A549 (cell line): ENCODE data around the gene LRAT. TPM values are rescaled to one million over a fixed set of nuclear protein-coding genes. Genes with fewer than 3 reads are reported as not detected.

ENCODE experiments used
- ATAC-seq, 2 experiments: fragments of 200-7000 bp in 1 of 2; fragments of >200 bp in 1 of 2; cut with Nextera tagmentation in 1 of 2; cut with Tn5 transposase in 1 of 2; 3 replicates each; pipeline versions ENCODE4 v1.8.0 to v1.9.1; 2018 to 2020; ENCODE audit warnings: mild to moderate bottlenecking in 1 of 2, moderate library complexity in 1 of 2
- CTCF ChIA-PET: fragments of 300-600 bp; sonication (Branson Sonifier 250); formaldehyde crosslinking; extraction: SDS; loops from one replicate; lab custom pipeline; 2021; ENCODE audit warnings: antibody characterized with exemption, inconsistent platforms; lab: Yijun Ruan, JAX
- POLR2A ChIA-PET: fragments of 350-600 bp; formaldehyde crosslinking; extraction: SDS; loops from one replicate; lab custom pipeline; 2021; ENCODE audit warnings: antibody characterized with exemption, inconsistent platforms; lab: Yijun Ruan, JAX
- DNase-seq, 2 experiments: peaks; one replicate each; pipeline versions ENCODE4 v3.0.0 to v3.0.0-alpha.2; 2011 to 2016; ENCODE audit warnings: low read depth in 1 of 2, low spot score in 1 of 2
- FAIRE-seq: peaks from 2 replicates; lab custom pipeline; 2011; peaks lifted over from hg19 to GRCh38; lab: Jason Lieb, UNC
- H3K27ac ChIP-seq, 2 experiments: fragments of >200 bp; sonication (Bioruptor Twin); formaldehyde crosslinking; 3 replicates each; pipeline ENCODE4 v1.5.1; 2016 to 2017
- H3K4me1 ChIP-seq: fragments of >200 bp; sonication (Bioruptor Twin); formaldehyde crosslinking; 3 replicates; pipeline ENCODE4 v1.6.1; 2016
- H3K4me2 ChIP-seq: fragments of >200 bp; sonication (Bioruptor Twin); formaldehyde crosslinking; 3 replicates; pipeline ENCODE4 v1.6.1; 2016
- H3K4me3 ChIP-seq: fragments of >200 bp; sonication (Bioruptor Twin); formaldehyde crosslinking; 3 replicates; pipeline ENCODE4 v1.5.1; 2016
- H3K9me3 ChIP-seq: fragments of >200 bp; sonication (Bioruptor Twin); formaldehyde crosslinking; 3 replicates; pipeline ENCODE4 v1.6.1; 2016
- BHLHE40 ChIP-seq: IDR thresholded peaks from 2 replicates; pipeline ENCODE4 v1.6.1; 2012; ENCODE audit warnings: low read depth, low read length, inconsistent platforms
- FOXS1 ChIP-seq: fragments of 250-450 bp; sonication (Bioruptor Pico); IDR thresholded peaks from 2 replicates; pipeline ENCODE4 v1.5.0; 2020; ENCODE audit warnings: mild to moderate bottlenecking, moderate library complexity
- HEYL ChIP-seq: fragments of 250-450 bp; sonication (Bioruptor Pico); IDR thresholded peaks from 2 replicates; pipeline ENCODE4 v1.8.0; 2021; ENCODE audit warnings: mild to moderate bottlenecking, moderate library complexity
- HOXB13 ChIP-seq: fragments of 250-450 bp; sonication (Bioruptor Pico); IDR thresholded peaks from 2 replicates; pipeline ENCODE4 v1.5.0; 2020; ENCODE audit warnings: low read depth, mild to moderate bottlenecking, moderate library complexity
- JUNB ChIP-seq: fragments of >200 bp; sonication (Bioruptor Twin); formaldehyde crosslinking; IDR thresholded peaks from 2 replicates; pipeline ENCODE4 v1.6.1; 2016
- KDM5A ChIP-seq: fragments of 200-600 bp; sonication (generic); IDR thresholded peaks from 2 replicates; pipeline ENCODE4 v1.6.1; 2016; ENCODE audit warnings: antibody characterized with exemption, mild to moderate bottlenecking
- NR3C1 ChIP-seq: fragments of >200 bp; sonication (Bioruptor Twin); formaldehyde crosslinking; IDR thresholded peaks from 3 replicates; pipeline ENCODE4 v1.6.1; 2017
- PHF8 ChIP-seq: fragments of 200-600 bp; sonication (generic); IDR thresholded peaks from 2 replicates; pipeline ENCODE4 v1.6.1; 2016; ENCODE audit warnings: low read depth, mild to moderate bottlenecking, antibody characterized with exemption, moderate library complexity, borderline replicate concordance
- POLR2A ChIP-seq: IDR thresholded peaks from 2 replicates; pipeline ENCODE4 v1.6.1; 2012; ENCODE audit warnings: mild to moderate bottlenecking, low read length
- RAD21 ChIP-seq, 2 experiments: fragments of >200 bp in 1 of 2; sonication (Bioruptor Twin) in 1 of 2; formaldehyde crosslinking in 1 of 2; IDR thresholded peaks in 1 of 2; conservative IDR thresholded peaks in 1 of 2; 2 replicates in 1 of 2; 3 replicates in 1 of 2; pipeline ENCODE4 v1.6.1; 2012 to 2018; ENCODE audit warnings: inconsistent platforms in 1 of 2
- RCOR1 ChIP-seq: fragments of 150-350 bp; IDR thresholded peaks from 2 replicates; pipeline ENCODE4 v1.6.1; 2014; ENCODE audit warnings: antibody characterized with exemption, low read length, low read depth
- RFX5 ChIP-seq: fragments of 450-650 bp; IDR thresholded peaks from 2 replicates; pipeline ENCODE4 v1.7.1; 2014; ENCODE audit warnings: antibody characterized with exemption, mild to moderate bottlenecking, moderate library complexity
- RNF2 ChIP-seq: fragments of 200-600 bp; sonication (generic); IDR thresholded peaks from 2 replicates; pipeline ENCODE4 v1.6.1; 2016; ENCODE audit warnings: low read depth, mild to moderate bottlenecking, antibody characterized with exemption, moderate library complexity, borderline replicate concordance
- SREBF2 ChIP-seq: fragments of 450-650 bp; IDR thresholded peaks from 2 replicates; pipeline ENCODE4 v1.6.1; 2014; ENCODE audit warnings: mild to moderate bottlenecking, moderate library complexity
- TFCP2L1 ChIP-seq: fragments of 250-450 bp; sonication (Bioruptor Pico); IDR thresholded peaks from 2 replicates; pipeline ENCODE4 v1.5.0; 2021; ENCODE audit warnings: mild to moderate bottlenecking
- ZC3H11A ChIP-seq: fragments of 450-650 bp; IDR thresholded peaks from 2 replicates; pipeline ENCODE4 v1.6.1; 2014; ENCODE audit warnings: antibody characterized with exemption, mild to moderate bottlenecking
- ZNF302 ChIP-seq: fragments of 250-450 bp; sonication (Bioruptor Pico); IDR thresholded peaks from 2 replicates; pipeline ENCODE4 v1.9.0; 2021; ENCODE audit warnings: inconsistent platforms, mild to moderate bottlenecking, moderate library complexity
- WGBS: methylation state at CpG from one replicate; pipeline ENCODE4 v1.1.6; 2017; ENCODE audit errors: missing lambda C conversion rate; 5-methylcytosine and 5-hydroxymethylcytosine counted together
- polyA plus RNA-seq, 4 experiments: library from polyadenylated mRNA; depleted of rRNA in 3 of 4; stranded (reverse); fragments of >200 nt; fragmentation: RNase III in 1 of 4; extraction: RNeasy Plus Mini Kit Qiagen cat#74134 plus additional on column Dnase treatment in 1 of 4; gene quantifications; 2 replicates in 3 of 4; 3 replicates in 1 of 4; pipeline ENCODE4 v1.2.3, GENCODE V29; 2011 to 2017
- TF ChIP-seq, protein P1 (sequence below): fragments of 150-350 bp; IDR thresholded peaks from 2 replicates; pipeline ENCODE4 v1.6.1; 2014; ENCODE audit warnings: low read depth, mild to moderate bottlenecking, low read length
- TF ChIP-seq, protein P2 (sequence below): IDR thresholded peaks from 2 replicates; pipeline ENCODE4 v1.6.1; 2012; ENCODE audit warnings: low read depth, borderline replicate concordance

LRAT gene
- polyA plus RNA-seq, 2 of the 4 experiments (the other 2 are of a cell fraction): 0.08 to 0.27 TPM

DNA sequence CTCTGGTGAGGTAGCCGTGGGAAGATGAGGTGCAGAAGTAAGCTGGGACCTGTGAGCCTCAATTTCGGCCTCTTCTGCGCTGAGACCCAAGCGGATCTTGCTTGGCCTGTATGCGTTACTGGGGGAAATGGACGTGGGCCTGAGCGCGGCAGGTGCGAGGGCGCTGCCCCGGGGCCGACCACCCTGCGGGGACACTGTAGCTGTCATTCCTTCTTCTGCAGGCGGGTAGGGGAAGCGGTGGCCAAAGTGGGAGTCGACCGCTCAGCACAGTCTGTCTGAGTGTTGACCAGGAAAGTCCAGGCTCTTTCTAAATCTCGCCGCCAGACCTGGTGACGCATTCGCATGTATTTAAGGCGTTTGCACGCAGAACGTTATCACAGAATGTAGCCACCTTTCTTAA lies 3.3 kb upstream of the LRAT start:
- DNase-seq: no peak
- POLR2A ChIA-PET: no interaction called here
- H3K4me3 ChIP-seq: no peak overlapping the region
- TF ChIP-seq, protein P1, sequence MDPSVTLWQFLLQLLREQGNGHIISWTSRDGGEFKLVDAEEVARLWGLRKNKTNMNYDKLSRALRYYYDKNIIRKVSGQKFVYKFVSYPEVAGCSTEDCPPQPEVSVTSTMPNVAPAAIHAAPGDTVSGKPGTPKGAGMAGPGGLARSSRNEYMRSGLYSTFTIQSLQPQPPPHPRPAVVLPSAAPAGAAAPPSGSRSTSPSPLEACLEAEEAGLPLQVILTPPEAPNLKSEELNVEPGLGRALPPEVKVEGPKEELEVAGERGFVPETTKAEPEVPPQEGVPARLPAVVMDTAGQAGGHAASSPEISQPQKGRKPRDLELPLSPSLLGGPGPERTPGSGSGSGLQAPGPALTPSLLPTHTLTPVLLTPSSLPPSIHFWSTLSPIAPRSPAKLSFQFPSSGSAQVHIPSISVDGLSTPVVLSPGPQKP: no peak
- TF ChIP-seq BHLHE40 (no peak), SREBF2 (no peak), TFCP2L1 (CRISPR knock-in tag) (no peak), KDM5A (no peak)
- TF ChIP-seq, all 56 proteins: peak for 0
- Histone ChIP-seq H3K4me2 (no peak overlapping the region), H3K4me1 (peaks cover 7% of the 10 kb centered on the region; the same call in 1 of the 3 replicates), H3K9me3 (no peaks in the 10 kb centered on the region), H3K27ac (no peak overlapping the region)
- 87% methylated on average over 24 of the region's 24 CpGs for WGBS
- FAIRE-seq: no peak
- no peak for ATAC-seq
- CTCF ChIA-PET: no interaction called here

DNA sequence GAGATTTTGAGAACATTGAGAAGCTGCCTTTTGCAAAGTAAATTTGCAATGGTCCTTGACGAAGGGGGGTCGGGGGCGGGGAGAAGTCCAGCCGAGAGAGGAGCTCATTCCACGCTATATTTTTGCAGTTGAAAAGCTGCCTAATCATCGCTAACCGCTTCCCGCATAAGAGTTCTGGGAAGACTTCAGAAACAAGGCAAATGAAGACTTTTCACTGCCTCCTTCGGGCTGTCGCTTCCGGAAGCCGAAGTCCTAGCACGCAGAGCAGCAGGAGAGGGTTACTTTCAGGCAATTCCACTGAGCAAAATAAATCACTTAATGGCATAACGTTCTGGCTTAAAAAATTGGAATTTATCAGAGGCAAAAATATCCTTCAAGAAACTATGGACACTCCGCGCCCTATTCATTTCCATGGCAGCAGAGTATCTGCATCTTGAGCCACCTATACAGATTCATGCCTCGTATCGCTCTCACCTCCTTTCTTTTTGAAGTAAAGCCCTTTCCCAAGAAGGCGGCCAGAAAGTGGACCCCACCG lies 2.6 kb upstream of the LRAT start:
- FAIRE-seq: no peak
- H3K4me2 ChIP-seq: no peak overlapping the region
- TF ChIP-seq RFX5: no peak
- TF ChIP-seq RCOR1: no peak
- H3K4me1 ChIP-seq: peaks cover 7% of the 10 kb centered on the region; the same call in 1 of the 3 replicates
- no peaks in the 10 kb centered on the region for H3K9me3 ChIP-seq
- ChIA-PET CTCF (interaction anchor here (1.5 kb wide), 1 partner anchor 37 kb away, joined by 5 read pairs; no protein-coding TSS in a partner anchor), POLR2A (no interaction called here)
- no peak for ATAC-seq
- WGBS: 78% methylated on average over 20 of the region's 20 CpGs
- H3K27ac ChIP-seq: no peak overlapping the region
- H3K4me3 ChIP-seq: no peak overlapping the region
- no peak for DNase-seq

DNA sequence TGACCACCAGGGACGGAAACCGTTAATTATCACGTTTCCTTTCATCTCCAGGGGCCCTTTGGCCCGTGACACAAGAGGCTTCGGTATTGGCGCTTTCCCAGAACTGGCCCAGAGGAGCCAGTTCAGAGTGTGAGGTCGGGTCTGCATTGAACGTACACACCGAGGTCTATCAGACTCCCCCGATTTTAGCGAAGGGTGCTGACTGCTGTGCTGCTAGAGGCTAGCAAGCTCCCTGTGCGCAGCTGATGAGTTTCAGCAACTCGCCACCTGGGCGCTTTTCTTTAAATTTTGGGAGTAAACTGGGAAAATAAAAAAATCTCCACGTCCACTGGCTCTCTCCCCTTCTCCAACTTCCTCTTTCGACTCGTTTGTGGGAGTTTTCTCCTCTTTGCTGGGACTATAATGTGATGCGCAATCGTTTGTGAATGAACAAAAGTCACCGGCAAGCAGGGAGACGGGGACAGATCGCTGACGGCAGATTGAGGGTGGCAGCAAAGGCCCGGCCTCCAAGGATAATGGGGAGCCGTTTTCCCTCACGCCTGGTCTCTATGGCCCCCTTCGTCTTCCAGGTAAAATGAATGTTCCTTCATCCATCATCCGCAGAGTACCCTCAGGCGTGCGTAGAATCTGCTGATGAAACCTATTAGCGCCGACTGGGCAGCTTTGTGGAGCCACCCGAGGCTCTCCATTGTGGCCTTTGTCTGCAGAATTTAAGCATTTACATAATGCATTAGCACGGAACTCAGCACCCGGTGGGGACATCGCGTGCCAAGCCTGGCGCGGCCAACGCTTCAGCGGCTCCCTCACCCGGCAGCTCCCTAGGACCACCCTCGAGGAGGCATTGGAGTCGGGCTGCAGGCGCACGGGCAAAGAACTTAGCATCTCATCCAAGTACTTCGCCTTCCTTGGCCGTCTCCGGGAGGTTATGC lies 1.6 kb upstream of the LRAT start:
- peaks cover 7% of the 10 kb centered on the region; the same call in 1 of the 3 replicates for H3K4me1 ChIP-seq
- CTCF ChIA-PET: interaction anchor here (1.5 kb wide), 1 partner anchor 36 kb away, joined by 5 read pairs; no protein-coding TSS in a partner anchor
- 75% methylated on average over 41 of the region's 49 CpGs for WGBS
- no peak overlapping the region for H3K4me3 ChIP-seq
- H3K27ac ChIP-seq: no peak overlapping the region
- DNase-seq: no peak
- no peak for FAIRE-seq
- no peak overlapping the region for H3K4me2 ChIP-seq
- no peak for TF ChIP-seq HOXB13 (CRISPR knock-in tag)
- TF ChIP-seq, protein P1: no peak
- TF ChIP-seq JUNB: no peak
- TF ChIP-seq HEYL (CRISPR knock-in tag): no peak
- no peak for TF ChIP-seq ZNF302 (CRISPR knock-in tag)
- TF ChIP-seq FOXS1: no peak
- no peak for TF ChIP-seq POLR2A
- TF ChIP-seq PHF8: no peak
- TF ChIP-seq, protein P2, sequence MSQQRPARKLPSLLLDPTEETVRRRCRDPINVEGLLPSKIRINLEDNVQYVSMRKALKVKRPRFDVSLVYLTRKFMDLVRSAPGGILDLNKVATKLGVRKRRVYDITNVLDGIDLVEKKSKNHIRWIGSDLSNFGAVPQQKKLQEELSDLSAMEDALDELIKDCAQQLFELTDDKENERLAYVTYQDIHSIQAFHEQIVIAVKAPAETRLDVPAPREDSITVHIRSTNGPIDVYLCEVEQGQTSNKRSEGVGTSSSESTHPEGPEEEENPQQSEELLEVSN: no peak
- no peak for TF ChIP-seq NR3C1
- no peak for TF ChIP-seq RAD21 (conservative IDR thresholded peaks at IDR 0.05 in 1 of 2, IDR thresholded peaks at IDR 0.05 in 1 of 2)
- no peak for TF ChIP-seq RNF2
- no peak for TF ChIP-seq ZC3H11A
- no peak for ATAC-seq
- no peaks in the 10 kb centered on the region for H3K9me3 ChIP-seq
- POLR2A ChIA-PET: no interaction called here
